Neural cell (in vitro differentiated cells): ENCODE data around the gene CCDC71. TPM values are rescaled to one million over a fixed set of nuclear protein-coding genes. Genes with fewer than 3 reads are reported as not detected.

Source experiments
- H2AFZ ChIP-seq: fragments of 200-600, 300-800 bp; sonication (generic), shearing (Covaris generic); 2 replicates; pipeline ENCODE4 v1.6.0; 2014; ENCODE audit warnings: low read depth, mild to moderate bottlenecking, antibody characterized with exemption, low read length, moderate library complexity
- H3F3A ChIP-seq: fragments of 200-600 bp; shearing (Covaris generic); 2 replicates; pipeline ENCODE4 v1.6.1; 2016; ENCODE audit warnings: mild to moderate bottlenecking, moderate library complexity, mixed read lengths, antibody characterized with exemption, low read length; ENCODE audit not compliant: insufficient read depth, poor library complexity, severe bottlenecking
- H3K27ac ChIP-seq: fragments of 200-600, 300-800 bp; sonication (generic), shearing (Covaris generic); 2 replicates; pipeline ENCODE4 v1.5.1; 2014; ENCODE audit warnings: mild to moderate bottlenecking, low read length, moderate library complexity
- H3K27me3 ChIP-seq: fragments of 300-800, 200-600 bp; sonication (generic), shearing (Covaris generic); 2 replicates; pipeline ENCODE4 v1.6.0; 2014; ENCODE audit warnings: mild to moderate bottlenecking, low read depth, low read length, moderate library complexity; ENCODE audit not compliant: insufficient read depth
- H3K36me3 ChIP-seq: fragments of 300-800, 200-600 bp; sonication (generic), shearing (Covaris generic); 2 replicates; pipeline ENCODE4 v1.5.1; 2014; ENCODE audit warnings: mild to moderate bottlenecking, antibody characterized with exemption, low read length, moderate library complexity; ENCODE audit not compliant: insufficient read depth
- H3K4me2 ChIP-seq: fragments of 300-800, 200-600 bp; sonication (generic), shearing (Covaris generic); 2 replicates; pipeline ENCODE4 v1.6.0; 2014; ENCODE audit warnings: mild to moderate bottlenecking, low read length
- H3K4me3 ChIP-seq: fragments of 300-800, 200-600 bp; sonication (generic), shearing (Covaris generic); 2 replicates; pipeline ENCODE4 v1.5.1; 2014; ENCODE audit warnings: mild to moderate bottlenecking, low read length, moderate library complexity
- H3K79me2 ChIP-seq: fragments of 200-600 bp; shearing (Covaris generic); replicated peaks from 2 replicates; pipeline ENCODE4 v1.6.0; 2014; ENCODE audit warnings: mild to moderate bottlenecking, low read length, moderate library complexity; ENCODE audit not compliant: insufficient read depth
- H3K9ac ChIP-seq: fragments of 300-800, 200-600 bp; sonication (generic), shearing (Covaris generic); 2 replicates; pipeline ENCODE4 v1.6.1; 2016; ENCODE audit warnings: mild to moderate bottlenecking, low read length, mixed read lengths
- H3K9me2 ChIP-seq: fragments of 200-600 bp; shearing (Covaris generic); 2 replicates; pipeline ENCODE4 v1.6.1; 2016; ENCODE audit warnings: mild to moderate bottlenecking, low read length, mixed read lengths; ENCODE audit not compliant: insufficient read depth
- H3K9me3 ChIP-seq: fragments of 200-600, 300-800 bp; sonication (generic), shearing (Covaris generic); 2 replicates; pipeline ENCODE4 v1.6.1; 2016; ENCODE audit warnings: mild to moderate bottlenecking, mixed run types, low read length, moderate library complexity, mixed read lengths
- H4K20me1 ChIP-seq: fragments of 200-600 bp; shearing (Covaris generic); 2 replicates; pipeline ENCODE4 v1.6.1; 2016; ENCODE audit warnings: mild to moderate bottlenecking, mixed run types; ENCODE audit not compliant: insufficient read depth
- CTCF ChIP-seq: fragments of 450-650 bp; IDR thresholded peaks from 2 replicates; pipeline ENCODE4 v1.5.1; 2014; ENCODE audit warnings: antibody characterized with exemption, mild to moderate bottlenecking, moderate library complexity; ENCODE audit not compliant: poor library complexity, severe bottlenecking
- EP300 ChIP-seq: fragments of 450-650 bp; conservative IDR thresholded peaks from 2 replicates; pipeline ENCODE4 v1.6.1; 2014; ENCODE audit warnings: antibody characterized with exemption, mild to moderate bottlenecking, moderate library complexity; ENCODE audit not compliant: poor library complexity, severe bottlenecking
- EZH2 ChIP-seq: fragments of 200-600, 300-800 bp; shearing (Covaris generic), sonication (generic); IDR thresholded peaks from 2 replicates; pipeline ENCODE4 v1.6.1; 2014; ENCODE audit warnings: antibody characterized with exemption, low read length, borderline replicate concordance, mild to moderate bottlenecking; ENCODE audit not compliant: insufficient read depth, poor library complexity, severe bottlenecking
- MXI1 ChIP-seq: fragments of 450-650 bp; conservative IDR thresholded peaks from 2 replicates; pipeline ENCODE4 v1.6.1; 2014; ENCODE audit warnings: antibody characterized with exemption, mild to moderate bottlenecking; ENCODE audit not compliant: poor library complexity, severe bottlenecking
- POLR2AphosphoS5 ChIP-seq: IDR thresholded peaks from 2 replicates; pipeline ENCODE4 v1.6.1; 2012
- RAD21 ChIP-seq: fragments of 450-650 bp; conservative IDR thresholded peaks from 2 replicates; pipeline ENCODE4 v1.6.1; 2014; ENCODE audit warnings: antibody characterized with exemption, mild to moderate bottlenecking, moderate library complexity
- REST ChIP-seq: IDR thresholded peaks from 2 replicates; pipeline ENCODE4 v1.6.1; 2012; ENCODE audit warnings: borderline replicate concordance
- SMC3 ChIP-seq: fragments of 450-650 bp; conservative IDR thresholded peaks from 2 replicates; pipeline ENCODE4 v1.6.1; 2014; ENCODE audit warnings: antibody characterized with exemption, mild to moderate bottlenecking, moderate library complexity; ENCODE audit not compliant: poor library complexity
- TAF1 ChIP-seq: IDR thresholded peaks from 2 replicates; pipeline ENCODE4 v1.6.1; 2012; ENCODE audit warnings: low read depth
- polyA minus RNA-seq: library from RNA; depleted of rRNA, polyadenylated mRNA; stranded (reverse); fragments of >200 nt; gene quantifications from 2 replicates; pipeline ENCODE4 v1.2.3, GENCODE V29; 2014
- polyA plus RNA-seq: library from polyadenylated mRNA; depleted of rRNA; stranded (reverse); fragments of >200 nt; gene quantifications from 2 replicates; pipeline ENCODE4 v1.2.3, GENCODE V29; 2014

The CCDC71 gene
- polyA plus RNA-seq (14.8 and 25.7 TPM in 2 replicates), polyA minus RNA-seq (37.2 and 38.5 TPM in 2 replicates)

GRCh38 chr3:49165771-49166751 is at the start of gene CCDC71:
Gene CCDC71 (minus strand): TSS chr3:49166331. CDS start chr3:49164208, 2,123 bp downstream.
- no peak for TF ChIP-seq TAF1
- no peak for TF ChIP-seq SMC3
- no peak for TF ChIP-seq RAD21
- TF ChIP-seq EP300: peak; percentile 25
- TF ChIP-seq CTCF: no peak
- no peak for TF ChIP-seq REST
- TF ChIP-seq POLR2AphosphoS5: peak; percentile 80
- TF ChIP-seq MXI1: peak; percentile 70
- no peaks in the 10 kb centered on the region for H3K27me3 ChIP-seq
- peak within 1 kb of the TSS; percentile 71 for H2AFZ ChIP-seq
- no peaks in the 10 kb centered on the region for H3K36me3 ChIP-seq
- peak within 1 kb of the TSS; percentile 79 for H3K9ac ChIP-seq
- peaks cover 37% of the 10 kb centered on the region for H3K79me2 ChIP-seq
- peak within 1 kb of the TSS; percentile 89 for H3K4me2 ChIP-seq
- H3K9me3 ChIP-seq: no peaks in the 10 kb centered on the region
- H4K20me1 ChIP-seq: no peaks in the 10 kb centered on the region
- peak within 1 kb of the TSS; percentile 79 for H3K4me3 ChIP-seq
- H3F3A ChIP-seq: no peaks in the 10 kb centered on the region
- H3K9me2 ChIP-seq: no peaks in the 10 kb centered on the region
- peak within 1 kb of the TSS; percentile 51 for H3K27ac ChIP-seq

- H3K9ac ChIP-seq: no peak overlapping the region
- no peaks in the 10 kb centered on the region for H3K27me3 ChIP-seq
- no peak overlapping the region for H3K4me3 ChIP-seq
- no peaks in the 10 kb centered on the region for H3F3A ChIP-seq
- H3K9me3 ChIP-seq: no peaks in the 10 kb centered on the region
- no peak overlapping the region for H3K27ac ChIP-seq
- no peak overlapping the region for H2AFZ ChIP-seq
- no peak for TF ChIP-seq EZH2
- no peak for TF ChIP-seq RAD21
- TF ChIP-seq TAF1: no peak
- TF ChIP-seq REST: no peak
- no peak for TF ChIP-seq MXI1
- TF ChIP-seq CTCF: no peak
- no peak for TF ChIP-seq SMC3
- no peaks in the 10 kb centered on the region for H3K79me2 ChIP-seq
- H3K9me2 ChIP-seq: no peaks in the 10 kb centered on the region
- H3K4me2 ChIP-seq: no peak overlapping the region
- no peaks in the 10 kb centered on the region for H4K20me1 ChIP-seq
- no peaks in the 10 kb centered on the region for H3K36me3 ChIP-seq
Observed at GRCh38 chr3:49213998-49214397, 47.9 kb upstream of the CCDC71 start.
